PC-9 (cell line): ENCODE measurements around the gene RACK1. TPM values are rescaled to one million over a fixed set of nuclear protein-coding genes. Genes with fewer than 3 reads are reported as not detected.

Source experiments
- BruUV-seq: library from RNA; stranded (reverse); fragments of 400-500 nt; replicated peaks from 2 replicates; lab custom pipeline; 2021; lab: Mats Ljungman, UMichigan
- CTCF ChIA-PET: fragments of 300-600 bp; sonication (Branson Sonifier 250); formaldehyde crosslinking; loops from one replicate; lab custom pipeline; 2022; ENCODE audit warnings: antibody characterized with exemption; lab: Charles Lee
- POLR2A ChIA-PET: fragments of 300-600 bp; sonication (Branson Sonifier 250); formaldehyde crosslinking; loops from one replicate; lab custom pipeline; 2022; ENCODE audit warnings: antibody characterized with exemption; ENCODE audit not compliant: unreplicated experiment; lab: Charles Lee
- DNase-seq, 2 experiments: peaks; one replicate each; pipeline versions ENCODE4 v3.0.0 to v3.0.0-alpha.2; 2015 to 2022; ENCODE audit warnings: mixed read lengths in 1 of 2
- H2AFZ ChIP-seq: fragments of 200-600 bp; sonication (generic); 2 replicates; pipeline ENCODE4 v1.8.1; 2017; ENCODE audit warnings: antibody characterized with exemption
- H3F3A ChIP-seq: fragments of 200-600 bp; sonication (generic); 2 replicates; pipeline ENCODE4 v1.8.1; 2017; ENCODE audit warnings: antibody characterized with exemption, mild to moderate bottlenecking, low read depth; ENCODE audit not compliant: insufficient read depth
- H3K27ac ChIP-seq: fragments of 200-600 bp; sonication (generic); 2 replicates; pipeline ENCODE4 v1.6.1; 2016; ENCODE audit warnings: mixed run types
- H3K27me3 ChIP-seq: fragments of 200-600 bp; sonication (generic); 2 replicates; pipeline ENCODE4 v1.6.1; 2016; ENCODE audit warnings: low read depth, mixed run types; ENCODE audit not compliant: insufficient read depth
- H3K36me3 ChIP-seq: fragments of 200-600 bp; sonication (generic); 2 replicates; pipeline ENCODE4 v1.6.1; 2016; ENCODE audit warnings: low read depth, mixed run types
- H3K4me1 ChIP-seq: fragments of 200-600 bp; sonication (generic); replicated peaks from 2 replicates; pipeline ENCODE4 v1.6.1; 2016; ENCODE audit warnings: mixed run types; ENCODE audit not compliant: insufficient read depth
- H3K4me2 ChIP-seq: fragments of 200-600 bp; sonication (generic); 2 replicates; pipeline ENCODE4 v1.6.1; 2017; ENCODE audit warnings: mixed run types
- H3K4me3 ChIP-seq: fragments of 200-600 bp; sonication (generic); 2 replicates; pipeline ENCODE4 v1.6.1; 2016; ENCODE audit warnings: mixed run types
- H3K79me2 ChIP-seq: fragments of 200-600 bp; sonication (generic); 2 replicates; pipeline ENCODE4 v1.6.1; 2017; ENCODE audit warnings: low read depth, mixed run types
- H3K9me2 ChIP-seq: fragments of 200-600 bp; sonication (generic); 2 replicates; pipeline ENCODE4 v1.8.1; 2017; ENCODE audit warnings: mild to moderate bottlenecking; ENCODE audit not compliant: insufficient read depth
- H3K9me3 ChIP-seq: fragments of 200-600 bp; sonication (generic); 2 replicates; pipeline ENCODE4 v1.8.1; 2016; ENCODE audit warnings: low read depth; ENCODE audit not compliant: insufficient read depth
- H4K20me1 ChIP-seq: fragments of 200-600 bp; sonication (generic); 2 replicates; pipeline ENCODE4 v1.8.1; 2017; ENCODE audit not compliant: insufficient read depth
- CTCF ChIP-seq: fragments of 200-600 bp; sonication (generic); conservative IDR thresholded peaks from 2 replicates; pipeline ENCODE4 v1.6.1; 2017; ENCODE audit warnings: mixed run types, antibody characterized with exemption, mild to moderate bottlenecking, moderate library complexity
- EZH2 ChIP-seq: fragments of 200-600 bp; sonication (generic); IDR thresholded peaks from 2 replicates; pipeline ENCODE4 v1.8.0; 2017; ENCODE audit warnings: antibody characterized with exemption, low read depth
- intact Hi-C: fragments of 100-400 bp; cut with micrococcal nuclease; formaldehyde crosslinking; loops from one replicate; pipeline ENCODE4 v1.10.0; 2022; ENCODE audit not compliant: unreplicated experiment
- total RNA-seq: library from RNA; stranded (reverse); gene quantifications from 2 replicates; pipeline ENCODE4 v1.2.3, GENCODE V29; 2021

Gene RACK1
- total RNA-seq, 1 experiment from 2014 or later = 2,373 TPM

GRCh38 chr5:181194489-181195248 lies 49.0 kb downstream of the RACK1 start:
- H3K4me1 ChIP-seq = peaks cover 9% of the 10 kb centered on the region; the same call in 1 of the 2 replicates
- H3K36me3 ChIP-seq = no peaks in the 10 kb centered on the region
- H4K20me1 ChIP-seq = no peaks in the 10 kb centered on the region
- H3K4me2 ChIP-seq = no peak overlapping the region
- intact Hi-C loops = no loop called here
- TF ChIP-seq CTCF = no peak
- no peak for TF ChIP-seq EZH2
- ChIA-PET POLR2A (no interaction called here), CTCF (no interaction called here)
- H3K9me2 ChIP-seq = no peaks in the 10 kb centered on the region
- no peak overlapping the region for H3K27ac ChIP-seq
- no peaks in the 10 kb centered on the region for H3K79me2 ChIP-seq
- H3K4me3 ChIP-seq = no peak overlapping the region
- H3F3A ChIP-seq = peaks cover 7% of the 10 kb centered on the region; the same call in 1 of the 2 replicates
- no peak overlapping the region for H2AFZ ChIP-seq
- BruUV-seq = no TSS peak
- H3K9me3 ChIP-seq = no peaks in the 10 kb centered on the region
- no peak for DNase-seq
- no peaks in the 10 kb centered on the region for H3K27me3 ChIP-seq

- TF ChIP-seq CTCF = no peak
- no peak for TF ChIP-seq EZH2
- Histone ChIP-seq H3K9me3 (no peaks in the 10 kb centered on the region), H3K4me2 (no peak overlapping the region), H3K27me3 (no peaks in the 10 kb centered on the region), H4K20me1 (no peaks in the 10 kb centered on the region), H3K36me3 (no peaks in the 10 kb centered on the region), H3K4me3 (no peak overlapping the region), H3K27ac (no peak overlapping the region), H2AFZ (no peak overlapping the region), H3F3A (peaks cover 7% of the 10 kb centered on the region; the same call in 1 of the 2 replicates), H3K4me1 (peaks cover 9% of the 10 kb centered on the region; the same call in 1 of the 2 replicates), H3K79me2 (no peaks in the 10 kb centered on the region), H3K9me2 (no peaks in the 10 kb centered on the region)
- no TSS peak for BruUV-seq
- ChIA-PET CTCF (no interaction called here), POLR2A (no interaction called here)
- DNase-seq = no peak
- intact Hi-C loops = no loop called here
These were observed 50.0 kb downstream of the RACK1 start for GRCh38 chr5:181193656-181194055.

- Histone ChIP-seq H3K9me3 (no peaks in the 10 kb centered on the region), H3K4me2 (peak overlapping the region; percentile 82), H3K79me2 (no peaks in the 10 kb centered on the region), H3F3A (peaks cover 17% of the 10 kb centered on the region; the same call in 1 of the 2 replicates), H3K36me3 (no peaks in the 10 kb centered on the region), H3K4me3 (peak overlapping the region; percentile 98), H3K27me3 (no peaks in the 10 kb centered on the region), H3K9me2 (no peaks in the 10 kb centered on the region), H4K20me1 (no peaks in the 10 kb centered on the region), H2AFZ (peak overlapping the region; percentile 90), H3K27ac (no peak overlapping the region), H3K4me1 (peaks cover 9% of the 10 kb centered on the region; the same call in 1 of the 2 replicates)
- ChIA-PET POLR2A (interaction anchor here (0.5 to 0.7 kb wide), 2 partner anchors 12 to 51 kb away, joined by 4 read pairs; partner anchors contain the start of genes RACK1 and TRIM7), CTCF (interaction anchor here (0.5 to 1.0 kb wide), 2 partner anchors 12 to 18 kb away, joined by 3 to 4 read pairs; partner anchors contain the start of gene TRIM7)
- TF ChIP-seq EZH2 (no peak), CTCF (no peak)
- BruUV-seq = TSS peak; percentile 58
- DNase-seq = peak in 1 of 2 experiments; percentile 54
- intact Hi-C loops = no loop called here
These were observed 51.2 kb downstream of the RACK1 start for GRCh38 chr5:181192337-181193046.
